HG03442 (cell line): ENCODE results near the gene DOK5.

Experiments used
- ATAC-seq: cut with Tn5 transposase; IDR thresholded peaks from one replicate; pipeline ENCODE4 v1.9.1; 2021; ENCODE audit warnings: mild to moderate bottlenecking, moderate library complexity; ENCODE audit not compliant: unreplicated experiment

The DOK5 gene

GRCh38 chr20:54555150-54555549 is 79.8 kb downstream of the DOK5 start:
- no peak for ATAC-seq

- no peak for ATAC-seq
These were observed 81.0 kb downstream of the DOK5 start for GRCh38 chr20:54556406-54556805.

GRCh38 chr20:54557806-54558590 is 82.6 kb downstream of the DOK5 start:
- no peak for ATAC-seq

GRCh38 chr20:54559890-54560289 is 84.5 kb downstream of the DOK5 start:
- no peak for ATAC-seq

GRCh38 chr20:54560357-54560756 is 85.0 kb downstream of the DOK5 start:
- no peak for ATAC-seq

- ATAC-seq, result no peak
These were observed 89.9 kb downstream of the DOK5 start for GRCh38 chr20:54565255-54565654.

DNA sequence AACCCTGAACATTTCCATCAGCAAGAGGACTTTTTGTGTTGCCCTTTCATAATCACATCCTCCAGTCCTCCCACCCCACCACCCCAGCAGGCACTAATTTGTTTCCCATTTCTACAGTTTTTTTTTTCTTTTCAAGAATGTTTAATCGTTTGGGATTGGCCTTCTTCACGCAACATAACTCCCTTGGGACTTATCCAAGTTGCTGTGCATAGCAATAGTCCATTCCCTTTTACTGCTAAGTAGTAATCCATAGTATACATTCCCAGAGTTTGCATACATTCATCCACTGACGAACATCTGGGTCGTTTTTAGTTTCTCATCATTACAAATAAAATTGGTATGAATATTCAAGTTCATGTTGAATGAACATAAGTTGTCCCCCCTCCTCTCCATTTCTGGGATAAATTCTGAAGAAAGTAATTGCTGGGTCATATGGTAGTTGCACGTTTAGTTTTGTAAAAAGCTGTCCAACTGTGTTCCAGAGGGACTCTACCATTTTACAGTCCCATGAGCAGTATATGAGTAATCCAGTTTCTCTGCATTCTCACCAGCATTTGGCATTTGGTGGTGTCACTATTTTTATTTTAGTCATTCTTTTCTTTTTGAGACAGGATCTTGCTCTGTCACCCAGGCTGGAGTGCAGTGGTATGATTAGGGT is 90.8 kb downstream of the DOK5 start:
- ATAC-seq, result no peak

- no peak for ATAC-seq
These were observed 95.2 kb downstream of the DOK5 start for GRCh38 chr20:54570561-54570960.

DNA sequence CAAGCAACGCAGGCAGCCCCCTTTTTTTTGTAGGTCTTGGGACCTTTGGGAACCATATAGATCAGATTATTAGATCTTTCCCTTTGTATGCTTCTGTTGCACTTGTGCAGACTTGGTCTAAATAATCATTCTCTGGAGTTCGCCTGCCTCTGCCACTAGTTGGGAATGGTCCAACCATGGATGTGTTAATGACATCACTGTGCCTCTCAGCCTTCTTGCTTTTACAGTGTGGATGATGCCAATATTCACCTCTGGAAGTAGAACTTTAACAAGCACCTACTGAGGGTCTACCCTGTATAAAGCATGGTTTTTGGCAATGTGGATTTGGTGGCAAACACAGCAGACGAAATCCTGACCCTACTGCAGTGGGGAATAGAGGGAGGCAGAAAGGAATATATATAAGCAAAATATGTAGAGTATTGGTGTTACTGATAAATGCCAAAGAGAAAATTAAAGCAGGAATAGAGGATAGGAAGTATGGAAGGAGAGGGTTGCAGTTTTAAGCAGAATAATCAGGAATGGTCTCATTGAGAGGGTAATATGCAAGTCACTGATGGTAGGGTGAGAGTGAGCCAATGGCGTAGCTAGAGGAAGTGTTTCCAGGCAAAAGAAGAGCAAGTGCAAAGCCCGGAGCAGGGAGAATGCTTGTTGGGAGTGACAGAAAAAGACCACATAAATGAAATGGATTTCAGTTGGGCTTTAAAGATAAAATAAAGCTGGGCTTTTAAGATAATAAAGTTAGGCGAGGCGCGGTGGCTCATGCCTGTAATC is 97.5 kb downstream of the DOK5 start:
- ATAC-seq, result no peak

DNA sequence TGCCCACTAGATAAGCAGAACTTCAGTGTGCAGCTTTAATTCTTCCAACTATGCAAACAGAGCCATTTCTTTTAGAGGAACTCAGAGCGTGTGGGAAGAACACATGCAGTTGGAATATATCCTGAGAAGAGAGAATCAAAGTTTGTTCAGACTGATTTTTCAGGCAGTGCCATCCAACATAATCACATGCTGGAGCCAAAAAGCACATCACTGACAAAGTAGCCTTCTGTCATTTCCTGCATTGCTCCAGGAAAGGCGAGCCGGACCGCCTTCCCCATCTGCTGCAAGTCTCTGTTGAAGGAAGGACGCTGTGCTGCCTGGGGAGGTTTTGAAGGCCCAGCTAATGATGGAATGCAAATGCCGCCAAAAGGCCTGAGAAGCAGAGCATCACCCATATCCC is 98.4 kb downstream of the DOK5 start:
- no peak for ATAC-seq

DNA sequence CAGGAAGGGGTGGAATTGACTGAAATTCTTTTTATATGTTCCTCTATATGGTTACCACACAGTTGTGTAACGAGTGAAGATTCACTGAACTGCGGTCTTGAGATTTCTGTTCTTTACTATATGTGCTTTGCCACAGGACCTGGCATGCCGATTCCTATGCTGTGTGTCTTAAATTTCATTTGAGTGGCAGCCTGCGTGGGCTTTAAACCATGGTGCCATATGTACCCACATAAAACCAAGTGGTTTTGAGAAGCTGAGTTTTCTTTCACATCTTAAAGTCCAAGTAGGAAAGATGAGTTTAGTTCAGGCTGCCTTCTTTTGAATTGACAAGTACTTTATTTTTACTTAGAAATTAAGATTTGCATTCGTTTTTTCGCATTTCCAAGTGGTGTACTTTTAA is 101.1 kb downstream of the DOK5 start:
- ATAC-seq, result no peak

- no peak for ATAC-seq
These were observed 102.2 kb downstream of the DOK5 start for GRCh38 chr20:54577637-54578036.

GRCh38 chr20:54585217-54585616 is 109.8 kb downstream of the DOK5 start:
- no peak for ATAC-seq

DNA sequence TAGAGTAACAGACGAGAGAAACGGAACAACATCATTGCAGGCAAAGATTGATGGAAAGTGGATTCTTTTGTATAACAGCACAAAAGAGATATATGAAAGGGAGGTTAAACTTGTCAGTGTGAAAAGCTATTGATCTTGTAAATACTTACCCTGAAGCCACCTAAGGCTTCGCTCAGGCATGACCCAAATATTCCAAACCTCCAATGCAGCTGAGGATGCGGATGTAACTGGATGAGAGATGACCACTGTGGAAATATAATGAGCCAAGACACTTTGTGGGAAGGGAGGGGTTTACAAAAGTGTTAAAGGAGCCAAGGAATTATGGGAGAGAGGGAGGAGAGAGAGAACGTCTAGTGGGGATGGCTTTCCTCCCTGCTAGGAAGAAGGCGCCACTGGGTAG is 112.0 kb downstream of the DOK5 start:
- ATAC-seq, result no peak

- ATAC-seq, result no peak
These were observed 114.1 kb downstream of the DOK5 start for GRCh38 chr20:54589402-54590030.

DNA sequence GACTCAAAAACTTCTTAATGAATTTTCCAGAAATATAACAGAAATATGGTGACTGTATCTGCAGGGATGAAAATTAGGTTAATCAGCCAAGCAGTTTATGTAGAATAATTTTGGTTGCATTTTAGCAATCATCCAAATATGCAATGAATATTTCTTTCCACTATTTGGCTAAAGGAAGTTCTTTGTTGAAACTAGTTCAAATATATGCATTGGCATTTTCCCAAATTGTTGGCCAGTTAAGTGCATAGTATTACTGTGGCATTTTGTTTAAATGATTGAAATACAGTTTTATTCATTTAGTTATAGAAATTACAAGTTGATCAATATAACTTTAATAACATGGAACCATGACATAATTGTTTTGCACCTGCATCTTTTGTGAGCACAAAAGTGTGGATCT is 115.5 kb downstream of the DOK5 start:
- no peak for ATAC-seq

DNA sequence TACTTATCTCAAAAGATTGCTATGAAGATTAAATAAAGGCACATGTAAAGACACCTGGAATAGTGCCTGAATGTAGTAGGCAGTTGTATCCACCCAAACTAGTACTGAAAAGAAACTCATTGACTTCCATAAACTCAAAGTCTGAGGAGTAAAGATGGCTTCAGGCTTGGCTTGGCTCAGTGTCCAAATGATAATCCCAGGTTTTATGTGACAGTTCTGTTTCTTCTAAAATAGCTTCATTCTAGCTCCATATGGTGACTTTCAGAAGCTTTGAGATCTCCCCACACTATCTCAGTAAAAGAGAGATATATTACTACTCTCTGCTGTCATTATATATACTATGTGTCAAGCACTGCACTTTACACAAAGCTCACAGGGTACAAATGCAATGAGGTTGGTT is 121.3 kb downstream of the DOK5 start:
- ATAC-seq, result no peak

GRCh38 chr20:54598352-54598751 is 123.0 kb downstream of the DOK5 start:
- no peak for ATAC-seq

- no peak for ATAC-seq
These were observed 125.2 kb downstream of the DOK5 start for GRCh38 chr20:54600634-54601033.

GRCh38 chr20:54601831-54602515 is 126.6 kb downstream of the DOK5 start:
- no peak for ATAC-seq

DNA sequence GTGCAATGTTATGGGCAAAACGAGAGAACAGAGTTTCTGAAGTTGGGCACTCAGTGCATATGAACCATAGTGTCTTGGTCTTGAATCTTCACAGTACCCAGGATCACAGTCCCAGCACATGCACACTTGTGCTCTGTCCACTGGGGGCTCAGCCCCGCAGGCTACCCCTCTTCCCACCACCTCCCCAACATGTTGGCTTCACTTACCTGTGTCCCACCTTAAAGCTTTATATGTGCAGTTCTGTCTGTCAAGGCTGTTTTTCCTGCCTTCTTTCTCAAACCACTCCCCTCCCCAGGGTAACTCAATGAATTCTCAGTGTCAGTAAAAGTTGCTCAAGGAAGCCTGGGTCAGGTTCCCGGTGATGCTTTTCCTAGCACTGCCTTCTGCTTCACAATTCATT is 129.9 kb downstream of the DOK5 start:
- no peak for ATAC-seq
